Fibroblast of mammary gland (primary cell): ENCODE data around the gene FKBP6.

Source experiments
- DNase-seq: peaks from one replicate; pipeline ENCODE4 v3.0.0-alpha.2; 2010; ENCODE audit warnings: low read depth
- H3K4me3 ChIP-seq: 2 replicates; pipeline ENCODE4 v1.5.1; 2011; ENCODE audit warnings: low read depth, mild to moderate bottlenecking, low read length, moderate library complexity; ENCODE audit not compliant: control insufficient read depth
- TF ChIP-seq, protein P1 (sequence below): conservative IDR thresholded peaks from 2 replicates; pipeline ENCODE4 v1.5.1; 2011; ENCODE audit warnings: low read depth, low read length, inconsistent platforms; ENCODE audit not compliant: control insufficient read depth, insufficient read depth

Gene FKBP6

DNA sequence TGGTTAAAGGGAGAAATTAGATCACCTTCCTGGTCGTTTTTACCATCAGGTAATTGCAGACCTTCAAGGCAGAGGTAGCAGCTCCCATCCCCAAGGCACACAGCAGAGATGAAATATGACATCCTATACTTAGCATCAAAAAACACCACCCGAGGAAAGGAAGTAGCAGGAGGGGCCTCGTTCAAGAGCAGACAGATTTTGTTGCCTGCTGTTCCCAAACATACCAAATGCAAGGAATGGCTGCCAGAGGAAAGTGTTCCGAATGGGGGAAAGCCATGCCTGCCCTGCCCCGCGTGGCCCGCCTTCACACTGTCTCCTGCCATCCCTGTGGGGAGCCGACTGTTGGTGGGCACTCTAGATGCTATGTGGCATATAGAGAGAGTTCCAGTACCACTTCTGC, 18.0 kb downstream of the FKBP6 start:
- no peak for DNase-seq
- TF ChIP-seq, protein P1, sequence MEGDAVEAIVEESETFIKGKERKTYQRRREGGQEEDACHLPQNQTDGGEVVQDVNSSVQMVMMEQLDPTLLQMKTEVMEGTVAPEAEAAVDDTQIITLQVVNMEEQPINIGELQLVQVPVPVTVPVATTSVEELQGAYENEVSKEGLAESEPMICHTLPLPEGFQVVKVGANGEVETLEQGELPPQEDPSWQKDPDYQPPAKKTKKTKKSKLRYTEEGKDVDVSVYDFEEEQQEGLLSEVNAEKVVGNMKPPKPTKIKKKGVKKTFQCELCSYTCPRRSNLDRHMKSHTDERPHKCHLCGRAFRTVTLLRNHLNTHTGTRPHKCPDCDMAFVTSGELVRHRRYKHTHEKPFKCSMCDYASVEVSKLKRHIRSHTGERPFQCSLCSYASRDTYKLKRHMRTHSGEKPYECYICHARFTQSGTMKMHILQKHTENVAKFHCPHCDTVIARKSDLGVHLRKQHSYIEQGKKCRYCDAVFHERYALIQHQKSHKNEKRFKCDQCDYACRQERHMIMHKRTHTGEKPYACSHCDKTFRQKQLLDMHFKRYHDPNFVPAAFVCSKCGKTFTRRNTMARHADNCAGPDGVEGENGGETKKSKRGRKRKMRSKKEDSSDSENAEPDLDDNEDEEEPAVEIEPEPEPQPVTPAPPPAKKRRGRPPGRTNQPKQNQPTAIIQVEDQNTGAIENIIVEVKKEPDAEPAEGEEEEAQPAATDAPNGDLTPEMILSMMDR, result no peak
- no peak overlapping the region for H3K4me3 ChIP-seq

DNA sequence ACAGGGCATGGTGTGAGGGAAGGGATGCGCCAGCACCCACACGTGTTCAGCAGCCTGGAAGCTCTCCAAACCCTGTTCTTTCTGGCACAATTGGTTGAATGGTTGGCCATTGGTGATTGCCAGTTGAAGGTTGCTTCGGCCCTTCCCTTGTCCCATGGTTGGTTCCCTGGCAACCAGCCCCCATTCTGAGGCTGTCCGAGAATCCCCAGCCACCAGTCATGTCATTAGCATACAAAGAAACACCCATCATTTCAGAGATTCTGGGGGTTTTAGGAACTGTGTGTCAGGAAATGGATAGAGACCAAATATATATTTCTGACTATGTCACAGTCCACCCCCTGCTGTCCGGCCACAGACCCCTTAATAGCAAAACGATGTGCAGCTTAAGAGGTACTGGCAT, 21.8 kb downstream of the FKBP6 start:
- DNase-seq, result no peak
- H3K4me3 ChIP-seq, result no peak overlapping the region
- TF ChIP-seq, protein P1, result no peak

DNA sequence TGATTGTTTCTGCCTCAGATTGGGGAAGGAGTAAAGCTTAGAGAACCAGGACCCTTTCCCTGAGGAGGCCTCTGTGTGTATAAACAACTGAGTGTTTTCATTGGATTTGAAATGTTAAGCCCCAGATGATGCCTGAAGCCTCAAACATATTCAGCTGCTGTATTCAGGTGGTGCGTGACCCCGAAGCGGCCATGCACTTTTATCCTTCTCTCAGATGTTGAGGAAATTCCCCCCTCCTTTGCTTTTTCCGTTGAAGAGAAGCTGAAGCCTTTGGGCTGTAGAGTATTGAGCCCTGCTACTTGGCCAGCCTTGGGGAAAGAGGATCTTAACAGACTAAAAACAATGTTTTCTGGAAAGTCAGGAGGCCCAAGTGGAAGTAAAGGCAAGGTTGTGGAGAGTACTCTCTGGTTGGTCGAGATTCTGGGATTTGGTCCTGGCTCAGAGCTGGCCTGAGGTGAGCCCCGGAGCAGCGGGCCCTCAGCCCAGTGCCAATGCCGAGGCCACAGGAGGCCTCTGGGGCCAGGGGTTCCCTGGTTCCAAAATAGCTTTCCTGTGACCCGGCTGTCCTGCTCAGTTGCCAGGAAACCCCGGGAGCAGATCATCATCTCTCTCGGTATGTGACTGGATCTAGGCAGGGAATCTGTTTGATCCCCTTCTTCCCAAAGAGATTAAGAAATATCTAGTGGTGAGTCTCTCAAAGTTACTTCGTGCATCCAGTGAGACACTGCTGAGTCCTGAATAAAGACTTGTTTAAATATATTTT, 22.5 kb downstream of the FKBP6 start:
- H3K4me3 ChIP-seq, result no peak overlapping the region
- TF ChIP-seq, protein P1, result no peak
- no peak for DNase-seq

DNA sequence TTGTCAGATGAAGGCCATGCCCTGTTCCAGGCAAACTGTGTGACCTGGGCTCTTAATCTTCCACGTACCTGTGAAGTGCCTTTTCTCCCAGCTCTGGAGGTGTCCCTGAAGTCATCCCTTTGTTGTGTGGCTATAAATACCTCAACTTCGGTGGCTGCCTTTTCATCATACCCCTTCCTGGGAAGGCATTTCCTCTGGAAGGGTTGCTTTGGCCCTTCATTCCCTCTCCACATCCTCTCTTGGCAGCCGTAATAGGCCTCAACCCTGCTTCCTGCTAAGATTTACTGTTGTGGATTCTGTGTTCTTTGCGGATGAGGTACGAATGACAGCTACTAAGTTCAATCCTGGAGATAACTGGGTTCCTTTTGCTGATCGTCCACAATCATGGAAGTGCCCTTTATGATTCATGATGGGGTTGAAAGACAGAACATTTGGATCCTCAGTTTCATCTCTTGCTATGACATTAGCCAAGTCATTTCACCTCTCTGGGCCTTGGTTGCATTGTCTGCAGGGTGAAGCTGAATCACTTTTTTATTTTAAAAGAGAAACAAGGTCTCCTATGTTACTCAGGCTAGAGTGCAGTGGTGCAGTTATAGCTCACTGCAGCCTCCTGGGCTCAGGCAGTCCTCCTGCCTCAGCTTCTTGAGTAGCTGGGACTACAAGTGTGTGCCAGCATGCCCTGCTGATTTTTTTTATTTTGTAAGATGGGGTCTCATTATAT, 23.6 kb downstream of the FKBP6 start:
- no peak overlapping the region for H3K4me3 ChIP-seq
- no peak for DNase-seq
- TF ChIP-seq, protein P1, result no peak

DNA sequence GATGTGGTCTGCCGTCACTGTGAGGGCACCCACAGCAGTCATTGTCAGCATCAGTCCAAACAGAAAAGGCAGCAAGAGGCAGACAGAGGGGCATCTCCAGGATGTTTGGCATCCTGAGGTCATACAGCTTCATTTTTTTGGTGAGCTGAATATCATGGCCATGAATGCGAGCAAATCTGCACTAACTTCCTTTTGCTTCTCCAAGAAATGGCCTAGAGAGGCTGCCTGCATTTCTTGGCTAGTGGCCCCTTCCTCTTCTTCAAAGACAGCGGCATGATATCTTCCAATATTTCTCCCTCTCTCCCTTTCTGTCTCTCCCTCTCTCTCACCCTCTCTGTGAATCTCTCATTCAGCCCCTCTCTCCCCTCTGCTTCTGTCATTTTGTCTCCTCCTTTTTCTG, 24.8 kb downstream of the FKBP6 start:
- TF ChIP-seq, protein P1, result no peak
- no peak for DNase-seq
- no peak overlapping the region for H3K4me3 ChIP-seq

DNA sequence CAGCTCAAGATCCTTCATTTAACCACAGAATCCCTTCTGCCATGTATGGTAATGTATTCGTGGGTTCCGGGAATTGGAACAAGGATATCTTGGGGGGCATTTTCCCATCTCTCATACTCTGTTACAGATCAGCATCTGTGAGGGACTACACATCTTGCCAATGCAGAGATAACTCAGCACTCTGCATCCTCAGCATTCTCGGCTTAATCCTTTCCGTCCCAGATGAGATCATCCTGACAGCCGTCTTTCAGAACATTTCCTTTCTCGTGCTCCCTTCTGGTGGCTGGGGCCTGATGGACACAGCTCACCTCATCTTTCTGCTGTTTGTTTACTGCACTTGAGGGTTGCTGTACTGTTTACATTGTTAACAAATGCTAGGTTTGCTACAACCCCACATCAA, 25.3 kb downstream of the FKBP6 start:
- no peak overlapping the region for H3K4me3 ChIP-seq
- no peak for DNase-seq
- TF ChIP-seq, protein P1, result no peak

DNA sequence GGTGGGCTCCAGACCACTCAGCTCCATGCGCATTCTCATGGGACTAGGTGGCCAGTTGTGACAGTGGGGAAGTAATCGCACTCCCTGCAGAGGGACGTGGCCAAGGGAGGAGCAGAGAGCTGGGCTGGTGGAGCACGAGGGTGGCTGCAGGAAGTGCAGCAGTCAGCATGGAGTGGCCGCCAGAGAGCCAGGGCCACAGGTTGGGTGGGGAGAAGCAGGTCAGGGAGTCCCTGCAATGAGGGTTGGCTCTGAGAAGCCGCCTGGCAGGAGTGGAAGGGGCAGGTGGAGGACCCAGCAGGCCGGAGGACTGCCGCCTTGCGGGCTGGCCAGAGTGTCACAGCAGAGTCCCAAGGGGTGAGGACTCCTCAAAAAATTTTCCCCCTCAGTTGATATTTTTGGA, 26.2 kb downstream of the FKBP6 start:
- H3K4me3 ChIP-seq, result no peak overlapping the region
- DNase-seq, result no peak
- TF ChIP-seq, protein P1, result no peak
